Neural cell (in vitro differentiated cells): Measurements from ENCODE around the gene NEUROG3.

Source experiments
- EP300 ChIP-seq: fragments of 450-650 bp; conservative IDR thresholded peaks from 2 replicates; pipeline ENCODE4 v1.6.1; 2014; ENCODE audit warnings: antibody characterized with exemption, mild to moderate bottlenecking, moderate library complexity; ENCODE audit not compliant: poor library complexity, severe bottlenecking
- MXI1 ChIP-seq: fragments of 450-650 bp; conservative IDR thresholded peaks from 2 replicates; pipeline ENCODE4 v1.6.1; 2014; ENCODE audit warnings: antibody characterized with exemption, mild to moderate bottlenecking; ENCODE audit not compliant: poor library complexity, severe bottlenecking
- TAF1 ChIP-seq: IDR thresholded peaks from 2 replicates; pipeline ENCODE4 v1.6.1; 2012; ENCODE audit warnings: low read depth
- TF ChIP-seq, protein P1 (sequence below): fragments of 450-650 bp; IDR thresholded peaks from 2 replicates; pipeline ENCODE4 v1.5.1; 2014; ENCODE audit warnings: antibody characterized with exemption, mild to moderate bottlenecking, moderate library complexity; ENCODE audit not compliant: poor library complexity, severe bottlenecking
- TF ChIP-seq, protein P2 (sequence below): IDR thresholded peaks from 2 replicates; pipeline ENCODE4 v1.6.1; 2012; ENCODE audit warnings: borderline replicate concordance

DNA sequence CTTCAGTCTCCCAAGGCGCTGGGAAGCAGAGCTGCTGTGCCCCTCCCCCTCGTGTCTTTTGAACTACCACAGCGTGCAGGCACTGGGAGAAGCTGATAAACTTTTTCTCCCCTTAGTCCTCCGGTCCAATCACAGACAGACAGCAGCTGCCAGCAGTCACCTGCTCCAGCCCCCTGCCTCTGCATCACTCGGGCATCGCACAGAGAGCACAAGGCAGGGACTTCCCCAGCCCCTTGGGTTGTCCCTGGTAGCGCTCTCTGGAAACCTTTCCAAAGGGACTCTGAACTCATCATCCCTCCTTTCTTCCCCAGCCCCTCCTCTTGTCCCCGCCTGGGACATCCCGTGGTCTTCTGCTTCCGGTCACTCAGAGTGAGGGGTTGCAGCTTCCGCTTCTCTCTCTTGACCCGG is 1.4 kb upstream of the NEUROG3 start:
- TF ChIP-seq, protein P1, sequence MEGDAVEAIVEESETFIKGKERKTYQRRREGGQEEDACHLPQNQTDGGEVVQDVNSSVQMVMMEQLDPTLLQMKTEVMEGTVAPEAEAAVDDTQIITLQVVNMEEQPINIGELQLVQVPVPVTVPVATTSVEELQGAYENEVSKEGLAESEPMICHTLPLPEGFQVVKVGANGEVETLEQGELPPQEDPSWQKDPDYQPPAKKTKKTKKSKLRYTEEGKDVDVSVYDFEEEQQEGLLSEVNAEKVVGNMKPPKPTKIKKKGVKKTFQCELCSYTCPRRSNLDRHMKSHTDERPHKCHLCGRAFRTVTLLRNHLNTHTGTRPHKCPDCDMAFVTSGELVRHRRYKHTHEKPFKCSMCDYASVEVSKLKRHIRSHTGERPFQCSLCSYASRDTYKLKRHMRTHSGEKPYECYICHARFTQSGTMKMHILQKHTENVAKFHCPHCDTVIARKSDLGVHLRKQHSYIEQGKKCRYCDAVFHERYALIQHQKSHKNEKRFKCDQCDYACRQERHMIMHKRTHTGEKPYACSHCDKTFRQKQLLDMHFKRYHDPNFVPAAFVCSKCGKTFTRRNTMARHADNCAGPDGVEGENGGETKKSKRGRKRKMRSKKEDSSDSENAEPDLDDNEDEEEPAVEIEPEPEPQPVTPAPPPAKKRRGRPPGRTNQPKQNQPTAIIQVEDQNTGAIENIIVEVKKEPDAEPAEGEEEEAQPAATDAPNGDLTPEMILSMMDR, result no peak
- TF ChIP-seq TAF1 (no peak), EP300 (no peak), MXI1 (no peak)
- TF ChIP-seq, protein P2, sequence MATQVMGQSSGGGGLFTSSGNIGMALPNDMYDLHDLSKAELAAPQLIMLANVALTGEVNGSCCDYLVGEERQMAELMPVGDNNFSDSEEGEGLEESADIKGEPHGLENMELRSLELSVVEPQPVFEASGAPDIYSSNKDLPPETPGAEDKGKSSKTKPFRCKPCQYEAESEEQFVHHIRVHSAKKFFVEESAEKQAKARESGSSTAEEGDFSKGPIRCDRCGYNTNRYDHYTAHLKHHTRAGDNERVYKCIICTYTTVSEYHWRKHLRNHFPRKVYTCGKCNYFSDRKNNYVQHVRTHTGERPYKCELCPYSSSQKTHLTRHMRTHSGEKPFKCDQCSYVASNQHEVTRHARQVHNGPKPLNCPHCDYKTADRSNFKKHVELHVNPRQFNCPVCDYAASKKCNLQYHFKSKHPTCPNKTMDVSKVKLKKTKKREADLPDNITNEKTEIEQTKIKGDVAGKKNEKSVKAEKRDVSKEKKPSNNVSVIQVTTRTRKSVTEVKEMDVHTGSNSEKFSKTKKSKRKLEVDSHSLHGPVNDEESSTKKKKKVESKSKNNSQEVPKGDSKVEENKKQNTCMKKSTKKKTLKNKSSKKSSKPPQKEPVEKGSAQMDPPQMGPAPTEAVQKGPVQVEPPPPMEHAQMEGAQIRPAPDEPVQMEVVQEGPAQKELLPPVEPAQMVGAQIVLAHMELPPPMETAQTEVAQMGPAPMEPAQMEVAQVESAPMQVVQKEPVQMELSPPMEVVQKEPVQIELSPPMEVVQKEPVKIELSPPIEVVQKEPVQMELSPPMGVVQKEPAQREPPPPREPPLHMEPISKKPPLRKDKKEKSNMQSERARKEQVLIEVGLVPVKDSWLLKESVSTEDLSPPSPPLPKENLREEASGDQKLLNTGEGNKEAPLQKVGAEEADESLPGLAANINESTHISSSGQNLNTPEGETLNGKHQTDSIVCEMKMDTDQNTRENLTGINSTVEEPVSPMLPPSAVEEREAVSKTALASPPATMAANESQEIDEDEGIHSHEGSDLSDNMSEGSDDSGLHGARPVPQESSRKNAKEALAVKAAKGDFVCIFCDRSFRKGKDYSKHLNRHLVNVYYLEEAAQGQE, result no peak
